ENCODE data around the gene SUSD3.

DNA sequence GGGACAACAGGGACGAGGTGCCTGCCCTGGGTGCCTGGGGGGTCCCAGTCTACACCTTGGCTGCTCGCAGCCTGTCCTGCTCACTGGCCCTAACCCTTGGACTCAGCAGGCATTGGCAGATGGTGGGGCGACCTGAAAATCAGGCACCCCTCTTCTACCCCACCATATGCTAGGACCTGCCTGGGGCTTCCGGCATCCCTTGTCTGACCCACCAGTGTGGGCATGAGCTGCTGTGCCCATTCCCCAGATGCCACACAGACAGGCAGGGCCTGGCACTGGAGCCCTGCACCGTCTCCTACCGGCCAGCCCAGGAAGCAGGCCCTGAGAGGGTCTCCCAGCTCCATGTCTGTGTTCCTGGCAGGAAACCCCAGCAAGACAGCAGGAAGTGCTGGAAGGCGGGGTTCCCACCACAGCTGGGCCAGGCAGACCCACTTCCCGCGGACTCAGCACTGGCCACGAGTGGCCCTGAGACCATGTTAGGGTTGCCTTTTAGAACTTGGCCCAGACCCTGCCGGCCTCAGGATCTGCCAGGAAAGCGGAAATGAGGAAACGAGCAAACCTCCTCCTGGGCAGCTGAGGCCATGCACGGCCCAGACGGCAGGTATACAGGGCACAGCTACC, 72.5 kb downstream of the SUSD3 start:
- TF ChIP-seq POLR2A (IDR thresholded peaks at IDR 0.05; ENCODE audit: low read depth), result no peak
- TF ChIP-seq, protein P1, sequence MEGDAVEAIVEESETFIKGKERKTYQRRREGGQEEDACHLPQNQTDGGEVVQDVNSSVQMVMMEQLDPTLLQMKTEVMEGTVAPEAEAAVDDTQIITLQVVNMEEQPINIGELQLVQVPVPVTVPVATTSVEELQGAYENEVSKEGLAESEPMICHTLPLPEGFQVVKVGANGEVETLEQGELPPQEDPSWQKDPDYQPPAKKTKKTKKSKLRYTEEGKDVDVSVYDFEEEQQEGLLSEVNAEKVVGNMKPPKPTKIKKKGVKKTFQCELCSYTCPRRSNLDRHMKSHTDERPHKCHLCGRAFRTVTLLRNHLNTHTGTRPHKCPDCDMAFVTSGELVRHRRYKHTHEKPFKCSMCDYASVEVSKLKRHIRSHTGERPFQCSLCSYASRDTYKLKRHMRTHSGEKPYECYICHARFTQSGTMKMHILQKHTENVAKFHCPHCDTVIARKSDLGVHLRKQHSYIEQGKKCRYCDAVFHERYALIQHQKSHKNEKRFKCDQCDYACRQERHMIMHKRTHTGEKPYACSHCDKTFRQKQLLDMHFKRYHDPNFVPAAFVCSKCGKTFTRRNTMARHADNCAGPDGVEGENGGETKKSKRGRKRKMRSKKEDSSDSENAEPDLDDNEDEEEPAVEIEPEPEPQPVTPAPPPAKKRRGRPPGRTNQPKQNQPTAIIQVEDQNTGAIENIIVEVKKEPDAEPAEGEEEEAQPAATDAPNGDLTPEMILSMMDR (IDR thresholded peaks at IDR 0.05), result peak in 1 of 3 experiments; percentile 18
- TF ChIP-seq POLR2AphosphoS5 (IDR thresholded peaks at IDR 0.05), result peak; percentile 23 to 48
